PFSK-1 (cell line): ENCODE data around the gene TMEM9.

ENCODE experiments used
- FOXP2 ChIP-seq: optimal IDR thresholded peaks from 2 replicates; pipeline ENCODE3; 2011; ENCODE audit warnings: borderline replicate concordance, control low read depth, inconsistent platforms; ENCODE audit not compliant: insufficient read depth; ENCODE audit errors: extremely low read length, extremely low read depth
- POLR2AphosphoS5 ChIP-seq: IDR thresholded peaks from 2 replicates; pipeline ENCODE4 v1.6.1; 2012; ENCODE audit warnings: low read depth, mild to moderate bottlenecking, control low read depth, low read length, moderate library complexity
- REST ChIP-seq, 2 experiments: IDR thresholded peaks; 2 replicates each; pipeline versions ENCODE4 v1.6.1 to v1.8.0; 2011 to 2012; ENCODE audit warnings: low read depth in 2 of 2, low read length in 2 of 2, control low read depth in 1 of 2, inconsistent platforms in 1 of 2, mild to moderate bottlenecking in 1 of 2, moderate library complexity in 1 of 2; ENCODE audit not compliant: insufficient read depth in 1 of 2

- no peak for TF ChIP-seq REST (IDR thresholded peaks at IDR 0.05; ENCODE audit: insufficient read depth in 1 of 2, low read depth in 2 of 2, low read length in 2 of 2)
- TF ChIP-seq POLR2AphosphoS5, result no peak
- no peak for TF ChIP-seq FOXP2
Observed at GRCh38 chr1:201141418-201141817, 12.9 kb downstream of the TMEM9 start.
